Endothelial cell of hepatic sinusoid (primary cell): ENCODE results near the gene SLC23A2.
"Not testable (repeated sequence)": the region's sequence is repeated elsewhere in the genome, so short reads cannot be mapped to it uniquely, and the experiment has no call there.

Experiments
- in situ Hi-C: cut with HindIII; loops from 2 replicates; pipeline ENCODE4 v1.10.0; 2017; ENCODE audit warnings: low sequenced_read_pairs

Gene SLC23A2

DNA sequence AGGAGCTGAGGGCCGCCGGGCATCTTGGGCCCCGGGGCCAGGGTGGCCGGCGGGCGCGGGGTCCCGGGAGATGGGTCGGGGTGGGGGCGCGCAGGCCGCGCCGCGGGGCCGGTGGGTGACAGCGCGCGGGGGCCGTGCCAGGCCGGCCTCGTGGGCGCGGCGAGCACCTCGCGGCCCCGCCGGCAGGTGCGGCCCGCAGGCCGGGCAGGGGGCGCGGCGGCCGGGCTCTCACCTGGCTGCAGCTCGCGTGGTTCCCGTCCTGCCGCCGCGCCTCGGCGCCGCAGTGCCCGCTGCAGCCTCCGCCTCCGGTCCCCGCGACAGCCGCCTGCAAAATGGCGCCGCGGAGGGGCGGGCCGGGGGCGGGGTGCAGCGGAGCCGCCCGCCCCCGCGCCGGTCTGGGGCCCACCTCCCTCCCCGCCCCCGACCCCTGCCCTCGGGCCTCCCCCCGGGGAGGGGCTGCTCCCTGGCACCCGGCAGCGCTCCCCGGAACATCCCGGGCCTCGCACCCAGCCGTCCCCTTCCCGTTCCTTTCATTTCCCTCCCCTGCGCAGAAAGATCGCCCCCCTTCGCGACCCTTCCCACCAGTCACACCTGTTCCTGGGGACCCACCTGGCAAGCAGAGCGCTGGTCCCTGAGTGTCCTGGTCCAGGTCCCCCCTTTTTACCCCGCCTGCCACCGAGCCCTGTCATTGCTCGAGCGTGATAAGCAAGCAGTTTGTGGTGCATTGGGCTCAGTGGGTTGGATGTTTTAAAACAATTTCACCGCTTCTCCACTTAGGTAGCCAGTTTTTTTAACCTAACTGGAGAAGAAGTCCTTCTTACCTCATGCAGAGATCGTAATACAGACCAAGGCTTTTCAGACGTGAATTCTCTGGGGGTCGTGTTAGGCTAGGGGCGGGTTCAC is at the start of gene SLC23A2:
TSS of gene SLC23A2 (minus strand) at position 337 of the 903 bp plus-strand sequence. CDS start 68,948 bp downstream, outside the sequence.
- in situ Hi-C loops, result no loop called here

DNA sequence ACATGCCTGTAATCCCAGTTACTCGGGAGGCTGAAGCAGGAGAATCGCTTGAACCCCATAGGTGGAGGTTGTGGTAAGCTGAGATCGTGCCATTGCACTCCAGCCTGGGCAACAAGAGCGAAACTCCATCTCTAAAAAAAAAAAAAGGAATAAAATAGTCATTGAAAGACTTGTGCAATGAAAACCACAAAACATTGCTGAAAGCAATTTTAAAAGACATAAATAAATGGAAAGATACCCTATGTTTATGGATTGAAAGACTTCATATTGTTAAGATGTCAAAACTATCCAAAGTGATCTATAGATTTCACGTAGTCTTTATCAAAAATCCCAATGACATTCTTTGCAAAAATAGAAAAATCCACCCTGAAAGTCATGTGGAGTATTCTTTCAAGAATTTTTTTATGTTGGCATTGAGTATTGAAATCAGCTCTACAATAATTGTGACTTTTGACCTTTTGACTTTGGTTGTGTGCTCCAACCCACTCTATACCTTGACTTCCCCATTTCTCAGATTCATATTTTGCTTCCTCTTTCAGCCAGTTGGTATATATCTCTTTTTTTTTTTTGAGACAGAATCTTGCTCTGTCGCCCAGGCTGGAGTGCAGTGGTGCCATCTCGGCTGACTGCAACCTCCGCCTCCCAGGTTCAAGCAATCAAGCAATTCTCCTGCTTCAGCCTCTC is 45.5 kb upstream of the SLC23A2 start:
- in situ Hi-C loops, result no loop called here

DNA sequence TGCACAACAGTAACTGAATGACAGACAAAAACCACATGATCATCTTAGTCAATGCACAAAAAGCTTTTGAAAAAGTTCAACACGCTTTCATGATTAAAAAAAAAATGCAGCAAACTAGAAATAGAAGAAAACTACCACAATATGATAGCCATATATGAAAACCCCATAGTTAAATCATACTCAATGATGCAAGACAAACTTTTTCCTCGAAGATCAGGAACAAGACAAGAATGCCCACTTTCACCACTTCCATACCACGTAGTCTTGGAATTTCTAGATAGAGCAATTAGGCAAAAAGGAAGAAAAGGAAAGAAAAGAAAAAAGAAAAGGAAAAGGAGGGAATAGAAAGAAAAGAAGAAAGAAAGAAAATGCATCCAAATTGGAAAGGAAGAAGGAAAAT is 44.6 kb upstream of the SLC23A2 start:
- in situ Hi-C loops, result no loop called here

DNA sequence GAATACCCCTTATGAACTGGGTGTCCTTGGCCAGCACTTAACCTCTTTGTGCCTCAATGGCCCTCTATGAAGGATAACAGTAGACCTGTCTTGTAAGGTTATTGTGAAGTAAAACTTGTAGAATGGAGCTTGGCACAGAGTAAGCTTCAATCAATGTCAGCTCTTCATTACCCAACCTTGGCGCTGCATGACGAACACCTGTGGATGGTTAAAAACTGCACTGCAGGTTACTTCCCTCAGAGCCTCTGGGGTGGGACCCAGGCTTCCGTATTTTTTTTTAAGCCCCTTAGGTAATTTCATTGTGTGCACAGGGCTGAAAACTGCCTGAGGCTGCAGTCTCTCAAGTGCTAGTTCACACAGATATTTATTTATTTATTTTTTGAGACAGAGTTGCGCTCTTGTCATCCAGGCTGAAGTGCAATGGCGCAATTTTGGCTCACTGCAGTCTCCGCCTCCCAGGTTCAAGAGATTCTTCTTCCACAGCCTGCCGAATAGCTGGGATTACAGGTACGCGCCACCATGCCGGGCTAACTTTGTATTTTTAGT is 42.8 kb upstream of the SLC23A2 start:
- in situ Hi-C loops, result no loop called here

DNA sequence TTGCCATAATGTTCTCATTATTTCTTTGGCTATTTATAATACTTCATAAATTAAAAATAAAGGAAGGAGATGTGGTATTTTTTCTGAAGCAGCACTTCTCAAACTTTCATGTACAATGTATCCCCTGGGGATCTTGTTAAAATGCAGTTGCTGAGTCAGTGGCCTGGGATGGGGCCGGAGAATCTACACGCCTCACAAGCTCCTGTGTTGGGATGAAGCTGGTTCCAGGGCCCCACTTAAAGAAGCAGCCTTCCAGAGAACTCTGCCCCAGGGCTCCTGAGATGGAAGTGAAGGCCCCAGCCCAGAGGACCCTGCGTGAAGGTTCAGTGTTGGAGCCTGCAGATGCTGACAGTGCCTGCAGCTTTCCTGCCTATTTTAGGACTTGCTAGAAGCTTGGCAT is 40.1 kb upstream of the SLC23A2 start:
- in situ Hi-C loops, result no loop called here

DNA sequence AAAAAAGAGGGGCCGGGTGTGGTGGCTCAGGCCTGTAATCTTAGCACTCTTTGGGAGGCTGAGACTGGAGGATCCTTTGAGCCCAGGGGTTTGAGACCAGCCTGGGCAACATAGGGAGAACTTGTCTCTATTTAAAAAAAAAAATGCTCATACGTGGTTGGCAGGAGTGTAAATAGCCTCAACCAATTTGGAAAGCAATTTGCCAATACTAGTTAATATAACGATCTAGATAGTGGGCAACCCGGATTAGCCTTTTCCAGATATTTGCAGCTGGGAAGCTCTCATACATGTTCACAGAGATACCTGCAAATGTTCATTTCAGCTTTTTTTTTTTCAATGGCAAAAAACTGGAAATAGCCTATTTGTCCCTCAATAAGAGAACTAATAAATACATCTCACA is 39.0 kb upstream of the SLC23A2 start:
- in situ Hi-C loops, result no loop called here

DNA sequence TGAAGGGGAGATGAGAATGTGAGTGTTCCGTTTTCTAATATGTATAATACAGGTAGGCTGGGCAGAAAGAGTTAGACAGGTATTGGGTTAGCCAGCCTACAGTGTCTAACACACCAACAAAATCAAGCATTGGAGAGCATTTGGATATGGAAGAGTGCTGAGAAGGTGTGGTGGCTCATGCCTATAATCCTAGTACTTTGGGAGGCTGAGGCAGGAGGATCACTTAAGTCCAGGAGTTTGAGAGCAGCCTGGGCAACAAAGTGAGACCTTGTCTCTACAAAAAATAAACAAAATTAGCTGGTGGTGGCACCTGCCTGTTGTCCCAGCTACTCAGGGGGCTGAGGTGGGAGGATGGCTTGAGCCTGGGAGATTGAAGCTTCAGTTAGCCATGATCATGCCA is 38.6 kb upstream of the SLC23A2 start:
- in situ Hi-C loops, result no loop called here

DNA sequence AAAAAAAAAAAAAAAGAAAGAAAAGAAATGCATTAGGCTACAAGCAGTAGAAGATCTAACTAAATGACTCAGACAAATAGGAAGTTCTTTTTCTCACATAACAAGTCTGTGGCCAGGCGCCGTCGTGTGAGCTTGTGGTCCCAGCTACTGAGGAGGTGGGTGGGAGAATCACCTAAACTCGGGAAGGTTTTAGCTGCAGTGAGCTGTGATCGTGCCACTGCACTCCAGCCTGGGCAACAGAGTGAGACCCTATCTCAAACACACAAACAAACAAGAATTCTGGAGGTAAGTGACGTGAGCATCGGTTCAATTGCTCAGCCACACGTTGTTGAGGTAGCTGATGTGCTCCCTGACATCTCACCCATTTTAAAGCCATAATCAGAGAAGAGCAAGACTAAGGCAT is 37.9 kb upstream of the SLC23A2 start:
- in situ Hi-C loops, result no loop called here

DNA sequence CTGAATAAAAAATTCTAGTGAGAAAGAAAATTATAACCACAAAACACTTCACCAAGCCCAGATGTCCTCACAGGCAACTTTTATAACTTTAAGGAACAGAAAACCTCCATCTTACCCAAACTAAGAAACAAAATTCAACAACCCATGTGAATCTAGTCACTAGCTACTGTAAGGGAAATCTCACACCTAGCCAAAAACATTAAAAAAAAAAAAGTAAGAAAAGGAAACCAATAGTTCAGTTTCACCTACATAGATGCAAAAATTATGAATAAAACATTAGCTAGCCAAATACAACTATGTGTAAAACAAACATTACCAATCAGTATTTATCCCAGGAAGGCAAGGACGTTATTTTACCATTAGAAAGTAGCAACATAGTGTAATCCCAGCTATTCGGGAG is 35.5 kb upstream of the SLC23A2 start:
- in situ Hi-C loops, result no loop called here

DNA sequence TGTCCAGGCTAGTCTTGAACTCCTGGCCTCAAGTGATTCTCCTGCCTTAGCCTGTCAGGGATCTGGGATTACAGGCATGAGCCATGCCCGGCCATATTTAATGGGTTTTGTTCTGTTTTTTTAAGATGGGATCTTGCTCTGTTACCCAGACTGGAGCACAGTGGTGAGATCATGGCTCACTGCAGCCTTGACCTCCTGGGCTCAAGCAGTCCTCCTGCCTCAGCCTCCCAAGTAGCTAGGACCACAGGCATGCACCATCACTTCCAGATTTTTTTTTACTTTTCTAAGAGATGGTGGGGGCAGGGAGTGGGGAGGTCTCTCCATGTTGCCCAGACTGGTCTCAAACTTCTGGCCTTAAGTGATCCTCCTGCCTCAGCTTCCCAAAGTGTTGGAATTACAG is 34.2 kb upstream of the SLC23A2 start:
- in situ Hi-C loops, result not testable (repeated sequence)

DNA sequence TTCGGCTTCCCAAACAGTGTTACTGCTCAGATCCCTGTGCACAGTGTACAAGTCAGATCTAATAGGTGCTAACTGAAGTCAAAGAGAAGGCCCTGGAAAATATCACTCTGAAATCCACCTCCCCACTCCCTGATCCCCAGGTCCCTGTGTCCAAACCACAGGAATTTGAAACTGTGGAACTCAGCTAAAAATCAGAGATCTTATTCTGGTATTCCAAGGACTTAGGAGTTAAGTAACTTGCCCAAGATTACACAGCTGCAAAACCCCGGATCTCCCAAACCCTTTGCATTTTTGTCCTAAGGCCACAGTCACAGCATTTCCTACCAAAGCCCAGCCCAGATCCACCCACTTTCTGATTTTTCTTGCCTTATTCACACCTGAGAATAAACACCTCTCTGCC is 32.3 kb upstream of the SLC23A2 start:
- in situ Hi-C loops, result no loop called here

DNA sequence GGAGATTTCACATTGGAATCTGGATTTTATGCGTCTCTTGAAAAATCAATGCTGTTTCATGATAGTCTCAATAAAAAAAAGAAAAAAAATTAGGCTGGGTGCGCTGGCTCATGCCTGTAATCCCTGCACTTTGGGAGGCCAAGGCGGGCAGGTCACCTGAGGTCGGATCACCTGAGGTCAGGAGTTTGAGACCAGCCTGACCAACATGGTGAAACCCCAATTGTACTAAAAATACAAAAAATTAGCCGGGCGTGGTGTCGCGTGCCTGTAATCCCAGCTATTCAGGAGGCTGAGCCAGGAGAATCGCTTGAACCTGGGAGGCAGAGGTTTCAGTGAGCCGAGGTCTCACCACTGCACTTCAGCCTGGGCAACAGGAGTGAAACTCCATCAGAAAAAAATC is 30.4 kb upstream of the SLC23A2 start:
- in situ Hi-C loops, result not testable (repeated sequence)

DNA sequence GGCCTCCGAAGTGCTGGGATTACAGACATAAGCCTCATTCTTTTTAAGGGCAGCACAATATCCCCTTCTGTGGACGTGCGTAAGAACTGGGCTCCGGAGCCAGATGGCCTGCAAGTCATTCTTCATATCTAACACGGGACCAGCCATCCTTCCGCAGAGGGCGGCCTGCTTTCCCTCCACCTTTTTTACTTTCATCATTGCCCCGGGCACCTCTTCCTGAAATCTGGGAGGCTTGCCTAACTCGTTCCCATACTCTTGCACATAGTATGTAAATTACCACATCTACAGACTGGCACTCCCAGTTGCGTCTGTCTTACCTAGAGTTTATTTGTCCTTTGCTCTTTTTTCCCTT is 29.9 kb upstream of the SLC23A2 start:
- in situ Hi-C loops, result no loop called here

DNA sequence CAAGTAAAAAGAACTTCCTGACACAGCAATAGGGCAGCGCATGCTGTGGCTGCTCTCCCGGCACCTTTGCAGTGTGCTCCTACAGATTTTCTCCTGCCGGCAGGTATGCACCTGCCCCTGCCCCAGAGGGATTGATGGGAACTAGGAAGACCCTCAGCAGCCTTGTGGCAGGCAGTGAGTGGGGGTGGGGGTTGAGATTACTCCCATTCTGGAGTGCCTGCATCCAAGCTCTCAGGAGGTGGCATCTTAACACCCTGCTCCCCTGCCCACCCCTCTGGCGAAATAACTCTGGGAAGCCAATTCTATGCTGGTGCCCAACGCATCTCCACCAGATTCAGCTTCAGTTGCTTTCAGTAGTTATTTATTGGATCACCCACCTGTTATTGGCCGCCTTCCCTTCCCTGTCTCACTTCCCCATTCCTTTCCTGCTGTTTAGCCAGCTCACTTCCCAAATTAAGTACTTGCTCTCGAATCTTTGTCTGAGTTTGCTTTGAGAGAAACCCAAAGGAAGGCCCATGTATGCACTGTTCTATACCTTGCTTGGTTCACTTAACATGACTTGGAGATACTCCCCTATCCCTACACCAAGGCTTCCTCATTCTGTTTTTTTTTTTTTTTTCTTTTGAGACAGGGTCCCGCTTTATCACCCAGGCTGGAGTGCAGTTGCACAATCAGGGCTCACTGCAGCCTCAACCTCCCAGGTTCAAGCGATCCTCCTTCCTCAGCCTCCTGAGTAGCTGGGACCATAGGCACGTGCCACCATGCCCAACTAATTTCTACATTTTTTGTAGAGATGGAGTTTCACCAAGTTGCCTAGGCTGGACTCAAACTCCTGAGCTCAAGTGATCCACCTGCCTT is 29.3 kb upstream of the SLC23A2 start:
- in situ Hi-C loops, result no loop called here

DNA sequence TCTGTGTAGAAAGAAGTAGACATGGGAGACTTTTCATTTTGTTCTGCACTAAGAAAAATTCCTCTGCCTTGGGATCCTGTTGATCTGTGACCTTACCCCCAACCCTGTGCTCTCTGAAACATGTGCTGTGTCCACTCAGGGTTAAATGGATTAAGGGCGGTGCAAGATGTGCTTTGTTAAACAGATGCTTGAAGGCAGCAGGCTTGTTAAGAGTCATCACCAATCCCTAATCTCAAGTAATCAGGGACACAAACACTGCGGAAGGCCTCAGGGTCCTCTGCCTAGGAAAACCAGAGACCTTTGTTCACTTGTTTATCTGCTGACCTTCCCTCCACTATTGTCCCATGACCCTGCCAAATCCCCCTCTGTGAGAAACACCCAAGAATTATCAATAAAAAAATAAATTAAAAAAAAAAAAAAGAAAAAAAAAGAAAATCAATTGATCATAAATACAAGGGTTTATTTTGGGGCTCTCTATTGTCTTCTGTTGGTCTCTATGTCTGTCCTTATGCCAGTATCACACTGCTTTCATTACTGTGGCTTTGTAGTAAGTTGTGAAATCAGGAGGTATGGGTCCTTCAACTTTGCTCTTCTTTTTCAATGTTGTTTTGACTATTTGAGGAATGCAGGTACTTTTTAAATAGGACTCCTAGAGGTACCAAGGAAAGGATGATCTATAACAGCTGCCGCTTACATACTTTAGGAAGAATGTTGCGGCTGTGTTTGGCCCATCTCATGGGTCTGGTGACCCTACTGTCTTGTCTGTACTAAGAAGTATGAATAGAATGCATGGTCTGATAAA is 27.1 kb upstream of the SLC23A2 start:
- in situ Hi-C loops, result not testable (repeated sequence)

DNA sequence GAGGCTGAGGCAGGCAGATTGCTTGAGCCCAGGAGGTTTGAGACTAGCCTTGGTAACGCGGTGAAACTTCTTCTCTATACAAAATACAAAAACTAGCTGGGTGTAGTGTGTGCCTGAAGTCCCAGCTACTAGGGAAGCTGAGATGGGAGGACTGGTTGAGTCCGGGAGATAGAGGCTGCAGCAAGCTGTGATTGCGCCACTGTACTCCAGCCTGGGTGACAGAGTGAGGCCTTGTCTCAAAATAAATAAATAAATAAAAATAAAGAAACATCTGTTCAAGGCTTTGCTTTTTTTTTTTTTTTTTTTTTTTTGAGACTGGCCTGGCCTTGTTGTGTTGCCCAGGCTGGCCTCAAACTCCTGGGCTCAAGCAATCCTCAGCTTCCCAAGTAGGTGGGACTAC is 23.7 kb upstream of the SLC23A2 start:
- in situ Hi-C loops, result no loop called here

DNA sequence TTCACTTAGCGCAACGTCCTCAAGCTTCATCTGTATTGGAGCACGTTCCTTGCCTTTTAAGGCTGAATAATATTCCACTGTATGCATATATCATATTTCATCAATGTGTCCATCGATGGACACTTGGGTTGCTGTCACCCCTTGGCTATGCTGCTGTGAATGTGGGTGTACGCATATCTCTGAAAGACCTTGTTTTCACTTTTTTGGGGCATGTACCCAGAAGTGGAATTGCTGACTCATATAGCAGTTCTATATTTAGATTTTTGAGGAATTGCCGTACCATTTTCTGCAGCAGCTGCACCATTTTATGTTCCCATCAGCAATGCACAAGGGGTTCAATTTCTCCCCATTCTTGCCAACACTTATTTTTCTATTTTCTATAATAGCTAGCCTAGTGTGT is 22.8 kb upstream of the SLC23A2 start:
- in situ Hi-C loops, result no loop called here

DNA sequence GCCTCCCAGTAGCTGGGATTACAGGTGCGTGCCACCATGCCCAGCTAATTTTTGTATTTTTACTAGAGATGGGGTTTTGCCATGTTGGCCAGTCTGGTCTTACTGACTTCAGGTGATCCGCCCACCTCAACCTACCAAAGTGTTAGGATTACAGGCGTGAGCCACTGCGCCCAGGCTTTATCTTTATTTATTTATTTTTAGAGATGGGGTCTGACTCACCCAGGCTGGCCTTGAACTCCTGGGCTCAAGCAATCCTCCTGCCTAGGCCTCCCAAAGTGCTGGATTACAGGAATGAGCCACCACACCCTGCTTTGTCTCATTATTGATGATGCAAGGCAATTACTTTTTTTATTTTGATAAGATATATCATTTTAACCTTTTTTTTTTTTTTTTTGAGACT is 21.9 kb upstream of the SLC23A2 start:
- in situ Hi-C loops, result not testable (repeated sequence)

DNA sequence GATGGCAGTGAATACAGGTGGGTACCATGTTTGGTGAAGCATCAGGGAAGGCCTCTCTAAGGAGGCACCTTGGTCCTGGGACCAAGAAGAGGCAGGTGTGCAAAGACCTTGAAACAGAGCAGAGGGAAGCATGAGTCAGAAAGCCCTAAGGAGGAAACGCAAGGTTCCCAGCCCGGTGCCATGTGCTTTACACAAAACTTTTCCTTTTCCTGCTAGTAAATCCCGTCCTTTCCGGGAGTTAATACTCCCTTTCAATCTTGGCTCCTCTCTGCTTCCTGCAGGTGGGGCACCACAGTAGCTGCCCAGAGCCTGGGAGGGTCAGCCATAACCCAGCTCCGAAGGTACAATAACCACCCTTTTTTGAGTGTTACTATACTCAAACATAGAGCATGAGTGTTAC is 19.4 kb upstream of the SLC23A2 start:
- in situ Hi-C loops, result no loop called here

DNA sequence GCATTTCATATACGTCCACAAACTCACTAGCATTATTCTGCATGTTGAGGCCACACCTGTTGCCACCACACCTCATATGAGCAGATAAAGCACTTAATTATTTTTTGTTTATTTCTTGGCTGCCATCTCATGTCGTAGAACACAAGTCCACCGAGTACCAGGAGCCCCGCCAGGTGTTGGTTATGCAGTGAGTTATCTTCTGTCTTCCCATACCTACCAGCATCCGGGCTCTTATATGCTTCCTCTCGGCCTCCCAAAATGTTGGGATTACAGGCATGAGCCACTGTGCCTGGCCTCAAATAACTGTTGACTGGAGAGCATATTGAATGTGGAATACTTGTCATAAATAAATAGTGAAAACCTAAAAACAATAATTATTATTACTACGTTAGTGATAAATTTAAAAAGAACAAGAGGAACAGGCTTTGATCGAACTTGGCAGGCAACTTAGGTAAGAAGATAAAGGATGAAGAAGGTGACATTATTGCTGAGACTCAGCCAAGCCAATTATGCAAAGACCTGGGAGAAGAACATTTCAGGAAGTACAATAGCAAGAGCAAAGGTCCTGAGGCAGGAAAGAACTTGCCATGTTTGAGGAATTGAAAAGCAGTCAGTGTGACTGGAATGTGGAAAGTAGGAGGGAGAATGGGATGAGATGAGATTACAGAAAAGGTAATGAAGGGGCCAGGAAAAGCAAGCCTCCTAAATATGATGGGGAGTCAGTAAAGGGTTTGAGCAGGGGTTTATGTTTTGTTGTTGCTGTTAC is 12.6 kb upstream of the SLC23A2 start:
- in situ Hi-C loops, result no loop called here
